GM19397 (cell line): ENCODE measurements around the gene PSME3.
"Not testable (repeated sequence)": the region's sequence is repeated elsewhere in the genome, so short reads cannot be mapped to it uniquely, and the experiment has no call there.

Experiments
- ATAC-seq: cut with Tn5 transposase; IDR thresholded peaks from one replicate; pipeline ENCODE4 v1.9.1; 2021; ENCODE audit warnings: mild to moderate bottlenecking, moderate library complexity; ENCODE audit not compliant: unreplicated experiment

PSME3 gene

DNA sequence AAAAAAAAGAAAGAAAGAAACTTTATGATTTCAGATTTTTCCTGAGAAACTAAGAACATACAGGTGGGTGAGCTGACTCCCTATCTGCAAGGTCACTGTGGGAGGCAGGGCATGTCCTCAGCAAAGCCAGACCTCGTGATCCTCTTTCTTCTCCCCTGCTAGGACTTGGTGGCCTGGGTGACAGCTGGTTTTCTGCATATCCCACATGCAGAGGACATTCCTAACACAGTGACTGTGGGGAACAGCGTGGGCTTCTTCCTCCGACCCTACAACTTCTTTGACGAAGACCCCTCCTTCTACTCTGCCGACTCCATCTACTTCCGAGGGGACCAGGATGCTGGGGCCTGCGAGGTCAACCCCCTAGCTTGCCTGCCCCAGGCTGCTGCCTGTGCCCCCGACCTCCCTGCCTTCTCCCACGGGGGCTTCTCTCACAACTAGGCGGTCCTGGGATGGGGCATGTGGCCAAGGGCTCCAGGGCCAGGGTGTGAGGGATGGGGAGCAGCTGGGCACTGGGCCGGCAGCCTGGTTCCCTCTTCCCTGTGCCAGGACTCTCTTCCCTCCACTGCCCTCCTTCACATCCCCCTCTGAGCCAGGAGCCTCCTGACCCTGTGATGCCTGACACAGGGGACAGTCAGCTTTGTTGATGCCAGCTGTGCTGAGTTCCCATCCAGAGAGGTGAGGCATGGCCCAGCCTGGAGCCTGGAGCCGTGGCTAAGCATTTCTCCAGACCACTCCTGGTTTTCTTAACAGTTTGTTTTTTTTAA, 40.9 kb downstream of the PSME3 start:
- ATAC-seq, result not testable (repeated sequence)

DNA sequence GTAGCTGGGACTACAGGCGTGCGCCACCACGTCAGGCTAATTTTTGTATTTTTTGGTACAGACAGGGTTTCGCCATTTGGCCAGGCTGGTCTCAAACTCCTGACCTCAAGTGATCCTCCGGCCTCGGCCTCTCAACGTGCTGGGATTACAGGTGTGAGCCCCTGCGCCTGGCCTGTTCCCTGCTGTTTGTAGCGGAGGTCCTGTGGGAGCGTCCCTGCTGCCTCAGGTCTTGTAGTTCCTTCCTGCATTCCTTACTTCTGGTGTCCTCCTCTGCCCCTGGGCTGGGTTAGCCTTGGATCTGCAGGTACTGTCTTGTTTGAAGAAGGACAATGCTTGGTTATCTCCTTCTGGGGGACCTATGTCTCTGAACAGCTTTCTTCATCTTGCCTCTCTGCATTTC, 43.8 kb downstream of the PSME3 start:
- ATAC-seq, result no peak

DNA sequence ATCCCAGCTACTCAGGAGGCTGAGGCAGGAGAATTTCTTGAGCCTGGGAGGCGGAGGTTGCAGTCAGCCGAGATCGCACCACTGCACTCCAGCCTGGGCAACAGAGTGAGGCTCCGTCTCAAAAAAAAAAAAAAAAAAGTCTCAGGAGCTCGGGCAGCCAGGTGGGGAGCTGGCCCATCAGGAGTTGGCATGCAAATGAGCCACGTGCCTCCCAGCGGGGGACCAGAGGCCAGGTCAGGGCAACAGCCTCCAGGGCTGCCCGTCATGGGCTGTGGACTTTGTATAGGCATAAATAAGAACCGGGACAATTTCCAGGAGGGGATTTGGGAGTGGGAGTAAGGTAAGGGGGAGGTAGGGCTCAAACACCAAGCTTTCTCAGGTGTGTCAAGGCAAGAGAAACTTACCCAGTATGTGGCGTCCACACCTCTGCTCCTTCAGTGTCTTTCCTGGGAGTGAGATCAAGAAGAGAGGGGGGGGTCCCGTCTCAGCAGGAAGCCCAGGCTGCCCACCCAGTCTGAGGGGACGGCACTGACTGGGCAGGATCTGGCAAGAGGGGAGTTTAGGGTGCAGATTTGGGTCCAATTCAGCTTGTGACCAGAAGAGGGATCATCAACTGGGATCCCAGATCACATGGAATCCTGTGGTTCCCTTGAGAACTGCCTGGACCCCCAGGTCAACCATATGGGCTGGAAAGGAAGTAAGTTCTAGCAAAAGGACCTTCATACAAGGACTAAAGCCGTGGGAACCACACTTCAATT, 45.1 kb downstream of the PSME3 start:
- no peak for ATAC-seq

DNA sequence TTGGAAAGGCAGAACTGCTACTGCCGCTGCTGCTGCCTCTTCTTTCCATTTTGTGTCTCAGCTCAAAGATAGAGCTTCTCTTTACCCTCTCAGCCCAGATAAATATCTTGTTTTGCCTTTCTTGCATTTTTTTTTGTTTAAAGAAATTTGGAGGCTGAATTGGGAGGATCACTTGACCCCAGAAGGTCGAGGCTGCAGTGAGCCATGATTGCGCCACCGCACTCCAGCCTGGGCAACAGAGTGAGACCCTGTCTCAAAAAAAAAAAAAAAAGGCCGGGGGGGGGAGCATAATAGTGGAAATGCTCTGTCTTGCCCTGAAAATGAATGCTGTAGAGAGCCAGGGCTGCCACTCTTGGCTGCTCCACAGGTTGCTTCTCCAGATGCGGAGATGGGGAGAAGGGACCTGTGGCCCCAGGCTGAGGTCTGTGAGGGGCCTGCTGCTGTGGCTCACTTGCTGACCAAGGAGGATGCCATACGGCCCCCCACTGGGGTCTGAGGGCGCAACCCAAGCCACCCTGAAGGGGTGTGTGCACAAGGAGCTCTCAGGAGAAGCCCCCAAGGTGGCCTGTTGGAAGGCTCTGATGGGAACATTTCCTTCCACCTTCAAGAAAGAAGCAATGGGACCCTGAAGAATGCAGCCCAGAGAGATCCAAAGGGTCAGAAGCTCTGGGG, 45.9 kb downstream of the PSME3 start:
- ATAC-seq, result no peak

DNA sequence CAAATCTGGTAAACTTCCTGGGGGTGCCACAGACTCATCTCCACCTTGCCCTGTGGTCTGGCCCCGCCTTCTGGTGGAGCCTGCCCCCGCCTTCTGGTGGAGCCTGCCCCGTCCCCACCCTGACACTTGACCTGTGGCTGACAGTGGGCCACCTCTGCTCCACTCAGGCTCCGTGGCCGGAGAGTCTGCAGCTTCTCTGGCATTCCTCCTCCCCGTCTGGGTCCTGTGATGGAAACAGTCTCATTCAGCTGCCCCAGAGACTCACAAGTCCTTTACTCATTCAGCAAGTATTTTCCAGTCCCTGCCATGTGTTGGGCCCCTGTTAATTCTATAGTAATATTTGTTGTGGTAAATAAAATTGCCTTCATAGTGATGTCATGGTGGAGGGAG, 46.4 kb downstream of the PSME3 start:
- ATAC-seq, result no peak

DNA sequence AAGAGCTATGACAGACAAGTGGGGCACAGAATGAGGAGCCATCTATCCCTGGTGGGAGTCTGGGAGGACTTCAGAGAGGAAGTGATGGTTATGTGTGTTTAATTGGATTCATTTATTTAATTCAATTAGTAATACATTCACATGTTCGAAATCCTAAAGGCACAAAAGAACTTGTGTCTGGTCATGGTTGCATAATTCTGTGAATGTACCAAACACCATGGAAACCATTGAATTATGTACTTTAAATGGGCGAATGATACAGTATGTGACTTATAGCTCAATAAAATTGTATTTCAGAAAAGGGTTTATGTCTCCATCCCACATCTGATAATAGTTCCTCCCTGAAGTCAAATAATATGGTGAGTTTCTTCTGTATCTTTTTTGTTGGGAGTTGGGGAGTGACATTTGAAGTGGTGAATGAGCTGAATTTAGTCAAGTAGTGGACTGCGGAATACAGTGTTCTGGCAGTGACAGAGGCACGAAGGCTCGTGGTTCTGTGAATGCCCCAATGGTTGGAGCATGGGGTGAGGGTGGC, 47.6 kb downstream of the PSME3 start:
- no peak for ATAC-seq

- ATAC-seq, result not testable (repeated sequence)
Measured at GRCh38 chr17:42881706-42882105, 48.5 kb downstream of the PSME3 start.

- no peak for ATAC-seq
Measured at GRCh38 chr17:42882166-42882565, 49.0 kb downstream of the PSME3 start.

DNA sequence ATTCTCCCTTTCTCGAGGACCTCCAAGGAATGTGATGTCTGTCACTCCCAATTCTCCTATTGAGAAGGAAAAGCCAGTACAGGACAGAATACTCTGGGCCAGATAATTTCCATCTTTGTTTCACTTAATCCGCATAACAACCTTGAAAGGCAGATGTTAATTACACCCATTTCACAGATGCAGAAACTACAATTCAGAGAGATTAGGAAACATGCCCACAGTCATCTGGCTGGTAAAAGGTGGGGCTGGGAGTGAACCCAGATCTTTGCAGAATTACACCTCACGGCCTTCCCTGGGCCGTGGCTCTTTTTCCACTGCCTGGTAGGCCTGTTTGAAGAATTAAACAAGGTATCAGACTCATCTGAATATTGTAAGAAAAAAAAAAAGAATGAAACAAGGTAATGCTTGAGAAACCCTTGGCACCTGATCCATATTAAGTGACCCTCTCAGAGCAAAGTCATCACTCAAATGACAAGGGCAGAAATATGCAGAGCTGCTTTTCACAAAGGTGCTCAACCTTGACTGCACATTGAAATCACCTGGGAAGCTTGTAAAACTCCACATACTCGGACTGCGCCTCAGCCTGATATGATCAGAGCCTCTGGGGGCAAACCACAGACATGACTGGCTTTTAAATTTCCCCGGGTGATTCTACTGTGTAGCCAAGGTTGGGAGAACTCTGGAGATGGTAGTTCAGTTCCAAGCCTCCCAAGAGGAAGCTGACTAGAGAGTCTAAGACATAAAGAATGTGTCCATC, 50.8 kb downstream of the PSME3 start:
- no peak for ATAC-seq

DNA sequence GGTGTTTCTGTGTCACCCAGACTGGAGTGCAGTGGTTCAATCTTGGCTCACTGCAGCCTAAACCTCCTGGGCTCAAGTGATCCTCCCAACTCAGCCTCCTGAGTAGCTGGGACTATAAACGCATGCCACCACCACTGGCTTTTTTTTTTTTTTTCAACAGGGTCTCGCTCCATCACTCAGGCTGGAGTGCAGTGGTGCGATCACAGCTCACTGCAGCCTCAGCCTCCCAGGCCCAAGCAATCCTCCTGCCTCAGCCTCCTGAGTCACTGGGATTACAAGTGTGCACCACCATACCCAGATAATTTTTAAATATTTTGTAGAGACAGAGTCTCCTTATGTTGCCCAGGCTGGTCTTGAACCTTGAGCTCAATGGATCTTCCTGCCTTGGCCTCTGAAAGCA, 52.6 kb downstream of the PSME3 start:
- ATAC-seq, result not testable (repeated sequence)

GRCh38 chr17:42886283-42887176, 53.3 kb downstream of the PSME3 start:
- no peak for ATAC-seq

DNA sequence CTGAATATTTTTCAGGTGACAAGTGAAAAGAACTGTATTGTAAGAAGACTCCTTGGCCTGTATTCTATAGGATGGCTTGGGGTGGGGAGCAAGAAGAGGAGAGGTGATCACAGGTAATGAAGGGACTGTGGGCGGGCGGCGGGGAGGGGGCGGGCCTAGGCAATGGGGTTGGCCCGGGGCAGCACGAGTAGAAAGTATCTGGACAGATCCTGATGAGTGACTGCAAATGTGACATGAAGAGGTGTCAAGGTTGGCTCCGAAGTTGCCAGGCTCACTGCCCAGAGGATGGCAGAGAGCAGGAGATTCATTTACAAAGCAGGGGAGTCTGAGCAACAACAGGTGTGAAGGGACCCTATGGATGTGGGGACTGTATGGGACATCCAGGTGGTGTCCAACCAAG, 56.6 kb downstream of the PSME3 start:
- no peak for ATAC-seq

GRCh38 chr17:42891539-42892152, 58.4 kb downstream of the PSME3 start:
- no peak for ATAC-seq

DNA sequence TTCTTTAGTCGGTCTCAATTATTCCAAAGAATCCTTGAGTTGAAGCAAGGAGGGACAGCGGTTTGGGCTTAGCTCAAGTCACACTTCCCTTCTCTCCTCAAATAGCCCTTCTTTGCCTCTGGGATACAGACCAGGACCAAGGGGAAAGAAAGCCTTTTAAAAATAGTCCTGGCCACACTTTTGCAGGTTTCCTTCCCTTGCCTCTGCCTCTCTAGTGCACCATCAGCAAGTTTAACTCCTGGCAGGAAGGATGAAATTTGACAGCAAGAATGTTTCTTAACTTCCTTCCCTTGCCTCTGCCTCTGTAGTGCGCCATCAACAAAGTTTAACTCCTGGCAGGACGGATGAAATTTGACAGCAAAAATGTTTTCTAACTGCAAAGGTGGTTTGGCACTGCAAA, 60.2 kb downstream of the PSME3 start:
- no peak for ATAC-seq
